Stimulated activated CD4-positive, alpha-beta T cell treated with anti-CD3 and anti-CD28 coated beads, Interleukin-12 subunit alpha, Interleukin-12 subunit beta, amount 100 ng/mL, for 4 hours (primary cell): ENCODE data around the gene MKRN3.
A peak's percentile ranks its signal among the peaks of the same experiment; 100 is the strongest.

Experiments used
- DNase-seq: peaks from one replicate; pipeline ENCODE4 v3.0.0-alpha.2; 2020

The MKRN3 gene

DNA sequence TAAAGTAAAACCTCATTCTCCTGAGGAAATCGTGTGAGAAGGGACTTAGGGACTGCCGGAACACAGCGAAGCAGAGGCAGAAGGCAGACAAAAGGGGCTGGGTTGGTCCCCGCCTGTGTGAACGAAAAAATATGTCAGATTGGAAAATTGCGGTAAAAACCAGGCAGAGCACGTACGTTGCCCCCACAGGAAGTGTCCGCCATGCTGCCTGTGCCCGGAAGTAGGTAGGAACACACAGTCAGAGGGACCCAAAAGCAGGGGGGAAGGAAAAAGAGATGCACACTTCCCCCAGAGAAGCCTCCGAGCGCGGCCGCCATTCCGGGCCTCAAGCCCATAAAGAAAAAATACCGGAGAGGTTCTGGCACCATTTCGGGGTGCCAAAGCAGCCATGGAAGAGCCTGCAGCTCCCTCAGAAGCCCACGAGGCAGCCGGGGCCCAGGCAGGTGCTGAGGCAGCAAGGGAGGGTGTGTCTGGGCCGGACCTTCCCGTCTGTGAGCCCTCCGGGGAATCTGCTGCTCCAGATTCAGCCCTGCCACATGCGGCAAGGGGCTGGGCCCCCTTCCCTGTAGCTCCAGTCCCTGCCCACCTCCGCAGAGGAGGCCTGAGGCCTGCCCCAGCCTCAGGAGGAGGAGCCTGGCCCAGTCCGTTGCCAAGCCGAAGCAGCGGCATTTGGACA, at the start of gene MKRN3:
Gene MKRN3, plus strand, starts transcription at position 280 of the 676 bp plus-strand sequence. Its CDS starts 109 bp downstream, at position 389.
- peak; percentile 21 for DNase-seq

DNA sequence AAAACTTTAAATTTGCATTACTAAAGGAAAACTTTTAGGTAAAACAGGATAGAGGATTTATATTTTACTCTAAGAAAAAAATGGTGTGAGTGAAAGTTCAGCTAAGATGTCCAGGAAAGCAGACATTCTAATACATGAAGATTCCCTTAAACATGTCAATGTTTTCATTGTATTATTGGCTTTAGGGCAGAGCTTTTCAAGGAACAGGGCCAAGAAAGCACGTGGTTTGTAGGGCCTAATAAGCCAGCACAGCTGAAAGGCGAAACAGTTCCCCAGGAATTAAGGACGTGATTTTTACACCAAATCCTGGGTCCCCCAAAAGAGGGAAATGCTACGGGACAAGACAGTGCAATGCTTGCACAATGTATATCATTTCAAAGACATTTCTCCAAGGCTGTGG, 48.6 kb upstream of the MKRN3 start:
- DNase-seq = no peak

- no peak for DNase-seq
These were observed 47.4 kb upstream of the MKRN3 start for GRCh38 chr15:23518104-23518503.

DNA sequence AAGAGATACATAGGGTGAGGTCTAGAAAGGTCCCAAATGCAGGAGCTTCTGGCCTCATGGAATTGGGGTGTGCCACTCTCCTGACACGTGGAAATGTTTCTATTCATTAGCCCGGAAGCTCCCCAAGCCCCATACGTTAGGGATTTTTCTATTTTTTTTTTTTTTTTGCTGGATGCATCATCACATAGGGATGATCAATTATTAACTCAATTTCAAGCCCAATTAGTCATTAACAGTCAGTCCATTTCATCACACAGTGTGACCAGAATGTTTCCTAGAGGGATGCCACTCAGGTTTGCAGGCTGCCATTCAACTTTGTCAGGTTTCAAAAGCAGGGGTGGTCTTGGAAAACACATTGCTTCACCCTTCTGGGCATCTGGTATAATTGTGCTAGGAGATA, 40.7 kb upstream of the MKRN3 start:
- no peak for DNase-seq

DNA sequence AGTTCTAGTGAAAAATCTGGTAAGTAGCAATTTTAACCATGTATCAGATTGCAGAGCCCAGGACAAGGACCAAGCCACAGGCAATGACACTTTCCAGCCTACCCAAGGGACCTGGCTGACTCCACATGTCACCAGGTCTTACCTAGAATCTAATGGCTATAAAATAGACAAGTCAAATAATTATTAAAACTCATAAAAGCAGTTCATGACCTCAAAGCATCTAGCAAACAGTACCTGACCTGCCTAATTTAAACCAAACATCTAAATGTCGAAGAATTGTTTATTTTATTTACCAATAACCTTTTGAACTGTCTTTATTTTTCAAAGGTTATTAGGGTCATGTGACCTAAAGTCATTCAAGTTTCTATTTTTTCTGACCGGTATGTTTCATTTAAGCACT, 35.6 kb upstream of the MKRN3 start:
- no peak for DNase-seq

DNA sequence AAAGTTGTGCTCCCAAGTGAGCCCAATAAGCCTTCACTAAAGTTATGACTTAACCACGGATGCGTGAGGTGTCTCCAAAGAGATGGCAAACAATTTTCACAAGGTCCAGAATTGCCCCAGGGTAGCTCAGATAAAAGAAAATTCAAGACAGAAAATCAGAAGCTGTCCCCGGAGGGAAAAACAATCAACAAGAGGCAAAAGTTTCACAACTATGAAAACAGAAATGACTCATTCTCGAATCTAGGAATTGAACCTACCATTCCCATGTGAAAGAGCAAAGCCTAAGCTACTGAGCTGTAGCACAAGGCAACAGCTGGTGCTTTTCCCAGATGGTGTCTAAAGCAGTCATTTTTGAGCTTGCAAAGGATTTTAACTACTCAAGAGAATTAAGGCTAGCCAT, 33.5 kb upstream of the MKRN3 start:
- DNase-seq = no peak

DNA sequence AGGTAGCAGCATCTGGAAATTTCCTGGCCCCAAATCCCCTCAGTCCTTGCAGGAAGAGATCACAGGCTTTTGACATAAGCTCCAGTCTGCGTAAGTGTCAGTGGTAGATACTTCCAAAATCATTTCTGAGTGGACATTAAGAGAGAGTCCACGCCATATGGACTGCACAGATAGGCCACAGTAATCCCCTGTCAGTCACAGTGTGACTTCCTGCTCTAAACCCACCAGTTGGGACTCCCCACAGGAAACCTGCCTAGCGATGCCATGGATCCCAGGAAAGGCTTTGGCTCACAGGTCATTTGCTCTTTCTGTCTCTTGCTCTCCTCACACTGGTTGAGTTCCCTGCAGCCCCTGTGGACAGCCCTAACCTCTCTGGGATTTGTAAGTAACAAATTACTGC, 28.8 kb upstream of the MKRN3 start:
- no peak for DNase-seq

GRCh38 chr15:23538648-23539047, 26.8 kb upstream of the MKRN3 start:
- no peak for DNase-seq

GRCh38 chr15:23539892-23540291, 25.6 kb upstream of the MKRN3 start:
- no peak for DNase-seq

- DNase-seq = no peak
These were observed 19.3 kb upstream of the MKRN3 start for GRCh38 chr15:23546158-23546557.

DNA sequence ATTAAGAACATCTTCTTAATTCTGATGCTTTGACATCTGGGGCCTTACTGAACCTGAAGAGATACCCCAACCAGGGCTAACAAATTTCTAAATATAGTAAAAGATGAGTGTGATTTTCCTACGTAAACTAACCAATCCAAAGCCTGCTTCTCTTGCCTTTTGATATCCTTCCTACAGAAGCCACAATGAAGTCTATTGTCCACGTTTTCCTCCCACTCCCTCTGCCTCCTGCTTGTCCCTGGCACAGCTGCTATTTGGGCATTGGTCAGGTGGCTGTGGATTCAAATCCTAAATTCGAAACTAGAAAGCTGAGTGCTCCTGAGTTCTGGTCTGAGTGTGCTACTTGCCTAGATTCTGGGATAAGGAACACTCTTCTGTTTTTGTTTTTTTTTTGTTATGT, 17.4 kb upstream of the MKRN3 start:
- DNase-seq = no peak

DNA sequence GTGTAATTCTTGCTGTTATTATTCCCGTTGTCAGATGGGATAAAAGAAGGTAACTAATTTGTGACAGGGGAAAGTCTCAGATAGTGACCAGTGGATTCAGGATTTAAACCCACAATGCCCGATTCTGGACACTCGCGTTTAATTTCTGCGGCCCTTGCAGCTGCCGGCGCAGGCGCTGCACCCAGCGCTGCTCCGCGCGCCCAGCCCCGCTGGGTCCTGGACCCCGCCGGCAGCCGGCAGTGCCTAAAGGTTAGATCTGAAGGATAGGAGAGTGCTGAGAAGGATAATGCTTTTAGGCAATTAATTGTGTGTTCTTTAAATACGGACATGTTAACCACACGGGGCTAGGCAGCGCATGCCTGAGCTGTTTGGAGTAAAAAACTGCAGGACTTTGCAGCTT, 3.6 kb upstream of the MKRN3 start:
- no peak for DNase-seq

DNA sequence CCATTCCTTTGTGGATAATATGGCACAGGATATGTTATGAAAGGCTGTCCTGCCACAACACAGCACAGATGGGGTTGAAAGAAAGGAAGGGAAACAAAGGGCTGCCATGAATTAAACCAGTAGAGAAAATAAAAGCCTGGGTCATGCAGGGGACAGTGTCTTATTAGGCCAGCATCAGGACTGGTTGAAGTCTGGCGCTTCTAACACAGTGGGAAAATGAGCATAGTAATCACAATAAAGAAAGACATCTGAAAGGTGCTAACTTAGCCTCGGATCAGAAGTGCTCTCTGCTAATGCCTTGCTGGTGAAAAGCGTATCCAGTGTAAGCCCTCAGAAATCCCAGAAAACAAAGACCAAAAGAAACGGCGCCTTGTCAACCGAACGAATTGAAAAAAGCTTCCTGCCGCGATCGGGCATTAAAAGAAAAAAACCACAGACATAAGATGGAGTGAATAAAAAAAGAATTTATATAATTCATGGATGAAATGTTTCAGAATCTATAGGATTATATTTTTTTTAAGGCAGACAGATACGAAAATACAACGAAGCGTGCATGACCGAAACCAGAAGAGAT, 566 bp upstream of the MKRN3 start:
- no peak for DNase-seq

DNA sequence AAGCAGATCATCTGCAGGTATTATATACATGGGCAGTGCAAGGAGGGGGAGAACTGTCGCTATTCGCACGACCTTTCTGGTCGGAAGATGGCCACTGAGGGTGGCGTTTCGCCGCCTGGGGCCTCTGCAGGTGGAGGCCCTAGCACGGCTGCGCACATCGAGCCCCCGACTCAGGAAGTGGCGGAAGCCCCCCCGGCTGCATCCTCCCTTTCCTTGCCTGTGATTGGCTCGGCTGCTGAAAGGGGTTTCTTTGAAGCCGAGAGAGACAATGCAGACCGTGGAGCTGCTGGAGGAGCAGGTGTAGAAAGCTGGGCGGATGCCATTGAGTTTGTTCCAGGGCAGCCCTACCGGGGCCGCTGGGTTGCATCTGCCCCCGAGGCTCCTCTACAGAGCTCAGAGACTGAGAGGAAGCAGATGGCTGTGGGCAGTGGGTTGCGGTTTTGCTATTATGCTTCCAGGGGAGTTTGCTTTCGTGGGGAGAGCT, 639 bp downstream of the MKRN3 start:
- DNase-seq = peak; percentile 11

- DNase-seq = no peak
These were observed 1.2 kb downstream of the MKRN3 start for GRCh38 chr15:23566651-23567050.

DNA sequence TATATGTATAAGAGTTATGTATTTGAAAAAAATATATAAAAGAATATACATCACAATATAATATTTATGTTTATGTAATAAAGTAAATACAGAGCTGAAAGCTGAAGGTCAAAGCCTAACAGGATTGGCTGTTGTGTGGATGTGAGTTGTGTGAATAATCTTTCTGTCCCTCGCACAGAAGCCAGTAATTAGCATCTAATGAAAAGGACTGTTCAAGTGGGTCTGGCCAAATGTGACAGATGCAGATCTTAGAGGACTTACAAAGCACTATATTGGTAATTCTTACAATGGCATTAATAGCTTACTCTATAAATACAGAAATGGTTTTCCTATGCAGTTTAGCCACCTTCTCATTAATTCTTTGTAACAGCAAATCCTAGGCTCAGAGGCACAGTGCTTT, 2.4 kb downstream of the MKRN3 start:
- no peak for DNase-seq

DNA sequence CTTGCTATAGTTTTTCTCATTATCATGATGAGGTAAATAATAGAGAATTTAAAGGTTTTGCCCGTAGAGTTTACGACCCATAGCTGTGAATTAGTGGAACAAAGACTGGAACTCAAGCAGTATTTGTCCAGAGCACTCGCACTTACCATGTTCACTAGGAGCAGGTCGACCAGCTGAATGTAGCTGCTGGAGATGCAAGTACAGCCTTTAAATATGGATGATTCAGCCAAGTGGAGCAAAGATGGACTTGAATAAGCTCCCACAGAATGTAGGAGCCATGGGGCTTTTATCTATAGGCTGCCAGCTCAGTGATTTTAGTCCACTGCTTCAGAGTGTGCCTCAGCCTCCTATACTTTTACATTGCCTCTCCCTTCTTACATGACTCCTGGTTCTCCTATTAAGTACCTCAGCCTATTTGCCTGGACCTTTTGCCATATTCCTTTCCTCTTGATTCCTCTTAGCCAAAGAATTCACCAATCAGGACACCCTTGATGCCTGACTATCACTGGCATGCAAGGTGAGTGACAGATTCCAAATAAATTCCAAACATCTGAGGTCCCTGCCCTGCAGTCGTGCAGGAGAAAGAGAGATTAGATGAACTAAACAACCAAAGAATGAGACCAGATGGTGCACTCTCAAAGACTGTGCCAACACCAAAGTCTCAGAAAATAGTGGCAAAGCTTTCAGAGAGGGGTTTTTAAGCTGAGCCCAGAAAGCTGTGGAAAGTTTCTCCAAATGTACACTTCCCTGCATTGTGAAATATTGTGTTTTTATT, 3.9 kb downstream of the MKRN3 start:
- DNase-seq = no peak

DNA sequence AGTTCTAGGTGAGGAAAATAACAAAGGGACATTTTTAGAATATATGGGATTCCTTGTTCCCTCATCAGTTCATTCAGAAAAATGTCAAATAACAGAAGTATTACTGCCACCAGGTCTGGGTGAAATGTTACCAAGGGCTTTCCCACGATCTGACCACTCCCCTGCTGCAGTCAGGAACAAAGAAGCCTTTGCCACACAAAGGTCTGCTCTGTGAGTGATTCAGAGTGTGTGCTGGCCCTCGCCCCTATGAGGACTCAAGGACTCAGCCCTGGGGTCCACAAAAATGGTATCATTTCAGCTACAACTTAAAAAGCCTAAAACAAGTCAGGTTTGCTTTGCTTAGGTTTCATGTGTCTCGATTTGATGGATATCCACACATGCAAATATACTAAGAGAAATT, 5.0 kb downstream of the MKRN3 start:
- no peak for DNase-seq

DNA sequence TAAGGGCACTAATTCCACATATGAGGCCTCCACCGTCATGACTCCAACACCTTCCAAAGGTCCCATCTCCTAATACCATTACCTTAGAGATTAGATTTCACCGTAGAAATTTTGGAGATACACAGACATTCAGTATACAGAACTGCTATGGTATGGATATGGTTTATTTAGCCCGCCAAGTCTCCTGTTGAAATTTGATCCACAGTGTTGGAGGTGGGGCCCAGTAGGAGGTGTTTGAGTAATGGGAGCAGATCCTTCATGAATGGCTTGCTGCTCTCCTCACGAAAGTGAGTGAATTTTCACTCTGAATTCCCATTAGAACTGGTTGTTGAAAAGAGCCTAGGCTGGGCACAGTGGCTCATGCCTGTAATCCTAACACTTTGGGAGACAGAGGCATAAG, 7.4 kb downstream of the MKRN3 start:
- DNase-seq = no peak

DNA sequence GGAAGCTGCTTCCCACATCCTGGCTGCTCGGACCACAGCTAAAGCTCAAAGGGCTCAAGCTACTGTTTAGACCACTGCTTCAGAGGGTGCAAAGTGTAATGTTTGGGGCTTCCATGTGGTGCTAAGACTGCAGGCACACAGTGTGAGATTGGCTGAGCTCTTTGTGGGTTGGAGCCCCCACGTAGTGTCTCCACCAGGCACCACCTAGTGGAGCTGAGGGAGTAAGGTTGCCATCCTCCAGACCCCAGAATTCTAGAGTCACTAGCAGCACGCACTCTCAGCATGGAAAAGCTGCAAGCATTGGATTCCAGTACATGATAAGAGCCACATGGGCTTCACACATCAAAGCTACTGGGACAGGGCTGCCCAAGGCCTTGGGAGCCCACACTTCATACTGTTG, 9.3 kb downstream of the MKRN3 start:
- no peak for DNase-seq

DNA sequence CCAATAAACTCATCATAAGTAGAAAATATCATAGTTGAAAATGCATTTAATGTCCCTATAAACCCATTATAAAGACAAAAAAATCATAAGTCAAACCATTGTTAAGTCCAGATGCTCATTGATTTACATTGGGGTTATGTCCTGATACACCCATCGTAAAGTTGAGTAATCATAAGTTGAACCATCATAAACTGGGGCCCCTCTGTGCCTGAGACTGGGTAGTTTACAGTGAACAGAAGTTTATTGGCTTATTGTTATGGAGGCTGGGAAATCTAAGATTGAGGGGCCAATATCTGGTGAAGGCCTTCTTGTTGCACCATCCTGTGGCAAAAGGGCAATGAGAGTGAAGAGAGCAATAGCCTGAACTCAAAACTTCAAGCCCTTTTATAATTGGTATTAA, 10.6 kb downstream of the MKRN3 start:
- no peak for DNase-seq

DNA sequence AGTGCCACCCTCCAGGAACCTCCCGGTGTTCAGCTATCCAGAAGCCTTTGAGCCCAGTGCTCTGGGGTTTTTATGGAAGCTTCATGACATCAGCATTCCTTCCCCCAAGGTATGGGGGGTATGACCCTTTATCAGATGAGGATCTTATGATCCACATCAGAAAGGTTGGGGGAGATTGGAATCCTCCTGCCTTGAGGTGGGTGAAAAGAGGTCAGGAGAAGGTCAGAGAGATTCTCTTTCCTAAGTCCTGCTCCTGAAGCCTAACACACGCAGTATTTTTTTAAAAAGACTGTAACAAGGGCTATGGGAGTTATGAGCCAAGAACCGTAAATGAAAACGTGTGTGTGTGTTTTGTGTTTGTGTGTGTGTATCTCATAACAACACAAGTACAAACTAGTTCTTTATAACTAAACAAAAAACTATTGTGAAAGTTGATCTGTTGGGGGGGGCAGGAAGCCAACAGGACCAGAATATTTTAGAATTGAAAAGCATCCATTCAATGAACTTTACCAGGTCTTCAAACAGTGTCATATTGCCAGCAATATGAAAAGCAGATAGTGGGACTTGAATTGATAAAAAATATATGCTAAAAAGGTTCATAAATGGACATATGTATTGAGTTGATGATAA, 13.2 kb downstream of the MKRN3 start:
- no peak for DNase-seq

DNA sequence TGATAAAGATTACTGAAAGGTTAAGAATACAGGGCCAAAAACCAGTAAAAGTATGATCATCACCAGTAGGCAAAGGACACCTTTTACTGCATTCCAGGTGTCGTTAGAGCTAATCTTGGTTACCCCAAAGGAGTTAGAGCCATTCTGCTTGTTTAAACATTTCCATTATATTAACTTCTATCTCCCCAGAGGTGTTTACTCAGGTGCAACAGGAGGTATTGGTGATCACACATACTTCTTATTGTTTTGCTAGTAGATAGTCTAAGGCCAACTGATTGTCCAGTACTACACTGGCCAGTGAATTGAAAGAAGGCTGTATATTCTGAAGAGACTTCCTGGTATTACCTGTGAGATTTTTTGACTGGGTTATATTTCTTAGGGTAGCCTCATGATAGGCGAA, 22.8 kb downstream of the MKRN3 start:
- no peak for DNase-seq

DNA sequence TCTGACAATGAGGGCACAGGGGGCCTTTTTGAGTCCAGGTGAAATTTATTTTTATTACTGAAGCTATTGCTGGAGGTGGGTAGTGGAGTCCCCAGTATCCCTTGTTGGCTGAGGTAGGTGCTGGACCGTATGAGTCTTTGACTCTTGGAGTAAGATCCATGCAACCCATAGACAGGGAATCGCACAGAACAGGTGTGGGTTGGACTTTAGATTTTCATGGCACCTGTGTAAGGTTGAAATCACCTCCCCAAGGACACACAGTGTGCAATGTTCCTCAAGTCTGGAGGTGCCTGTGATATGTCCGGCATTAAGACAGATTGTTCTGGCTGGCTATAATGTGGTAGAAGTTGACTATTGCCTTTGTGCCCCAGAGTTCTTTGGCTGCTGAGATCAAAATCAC, 23.5 kb downstream of the MKRN3 start:
- DNase-seq = no peak
